GM21576 (cell line): Measurements from ENCODE around the gene DPP7.

ENCODE experiments used
- ATAC-seq: cut with Tn5 transposase; IDR thresholded peaks from one replicate; pipeline ENCODE4 v1.9.1; 2021; ENCODE audit warnings: mild to moderate bottlenecking, moderate library complexity; ENCODE audit not compliant: unreplicated experiment

Gene DPP7

GRCh38 chr9:137095664-137096517 lies 18.6 kb downstream of the DPP7 start:
- ATAC-seq: peak; percentile 72

GRCh38 chr9:137089232-137089947 lies 25.1 kb downstream of the DPP7 start:
- no peak for ATAC-seq

DNA sequence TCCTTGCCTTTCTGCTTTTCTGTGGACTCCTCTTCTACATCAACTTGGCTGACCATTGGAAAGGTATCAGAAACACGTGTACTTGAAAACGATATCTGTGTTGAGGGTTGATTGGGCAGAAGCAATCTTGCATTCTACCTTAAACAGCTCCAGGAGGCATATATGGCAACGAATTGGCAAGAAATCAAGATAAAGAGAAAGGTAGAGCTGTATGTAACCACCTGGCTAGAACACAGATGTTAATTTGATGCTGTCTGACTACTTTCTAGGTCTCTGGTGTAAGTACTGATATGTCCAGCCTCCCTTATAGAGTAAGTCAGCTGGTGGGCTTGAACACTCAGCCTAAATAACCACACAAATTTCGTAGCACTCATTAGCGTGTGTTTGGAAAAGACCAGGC lies 26.4 kb downstream of the DPP7 start:
- no peak for ATAC-seq

DNA sequence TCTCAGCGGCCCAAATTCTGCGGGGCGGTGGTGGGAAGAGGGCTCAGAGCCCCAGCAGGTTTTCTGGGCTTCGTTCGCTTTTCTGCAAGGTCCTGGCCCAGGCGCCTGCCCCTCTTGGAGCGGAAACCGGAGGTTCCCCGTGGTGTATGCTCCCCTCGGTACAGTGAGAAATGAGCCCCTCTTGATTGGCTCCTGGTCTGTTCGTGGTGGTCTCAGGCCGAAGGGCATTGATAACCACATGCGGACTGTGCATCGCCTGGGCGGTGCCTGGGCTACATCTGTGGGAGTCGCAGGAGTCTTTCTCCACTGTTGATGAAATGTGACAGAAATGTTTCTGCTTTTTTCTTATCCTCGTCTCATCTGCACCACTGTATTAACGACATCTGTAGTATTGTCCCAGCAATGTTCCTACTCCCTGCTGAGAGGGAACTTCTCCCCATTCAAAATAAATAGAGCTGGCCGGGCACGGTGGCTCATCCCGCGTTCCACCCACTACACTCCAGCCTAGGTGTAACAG lies 27.1 kb downstream of the DPP7 start:
- ATAC-seq: no peak

DNA sequence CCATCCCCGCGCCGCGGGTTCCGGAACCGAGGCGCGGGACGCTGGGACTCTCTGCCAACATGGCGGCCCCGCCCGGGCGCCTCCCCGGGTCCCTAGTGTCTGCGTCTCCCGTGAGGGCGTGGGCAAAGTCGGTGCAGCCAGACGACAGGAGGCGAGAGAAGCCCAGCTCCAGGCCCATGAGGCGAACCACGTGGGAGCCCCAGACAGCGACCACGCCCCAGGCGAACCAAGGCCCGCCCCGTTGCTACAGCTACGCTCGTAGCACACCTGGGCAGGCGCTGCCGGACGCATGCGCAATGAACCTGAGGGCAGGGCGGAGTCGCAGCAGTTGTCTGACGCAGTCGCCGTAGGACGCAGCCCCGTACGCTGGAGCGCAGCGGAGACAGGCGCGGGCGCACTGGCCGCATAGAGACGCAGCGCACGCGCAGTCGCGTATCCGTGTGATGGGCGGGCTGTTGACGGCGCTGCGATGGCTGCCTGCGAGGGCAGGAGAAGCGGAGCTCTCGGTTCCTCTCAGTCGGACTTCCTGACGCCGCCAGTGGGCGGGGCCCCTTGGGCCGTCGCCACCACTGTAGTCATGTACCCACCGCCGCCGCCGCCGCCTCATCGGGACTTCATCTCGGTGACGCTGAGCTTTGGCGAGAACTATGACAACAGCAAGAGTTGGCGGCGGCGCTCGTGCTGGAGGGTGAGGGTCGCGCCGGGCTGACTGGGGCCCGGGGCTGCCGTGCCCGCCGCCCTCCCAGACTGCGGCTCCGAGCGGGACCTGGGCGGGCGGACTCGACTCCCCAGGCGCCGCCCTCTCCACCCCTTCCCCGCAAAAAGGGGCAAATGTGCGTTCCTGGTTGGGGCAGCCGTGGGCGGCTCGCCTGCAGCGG lies 27.8 kb downstream of the DPP7 start, which contains the start of gene MAN1B1:
TSS of gene MAN1B1 (plus strand) at position 455 of the 878 bp plus-strand sequence. CDS start at position 470, 15 bp downstream.
- peak; percentile 67 for ATAC-seq

DNA sequence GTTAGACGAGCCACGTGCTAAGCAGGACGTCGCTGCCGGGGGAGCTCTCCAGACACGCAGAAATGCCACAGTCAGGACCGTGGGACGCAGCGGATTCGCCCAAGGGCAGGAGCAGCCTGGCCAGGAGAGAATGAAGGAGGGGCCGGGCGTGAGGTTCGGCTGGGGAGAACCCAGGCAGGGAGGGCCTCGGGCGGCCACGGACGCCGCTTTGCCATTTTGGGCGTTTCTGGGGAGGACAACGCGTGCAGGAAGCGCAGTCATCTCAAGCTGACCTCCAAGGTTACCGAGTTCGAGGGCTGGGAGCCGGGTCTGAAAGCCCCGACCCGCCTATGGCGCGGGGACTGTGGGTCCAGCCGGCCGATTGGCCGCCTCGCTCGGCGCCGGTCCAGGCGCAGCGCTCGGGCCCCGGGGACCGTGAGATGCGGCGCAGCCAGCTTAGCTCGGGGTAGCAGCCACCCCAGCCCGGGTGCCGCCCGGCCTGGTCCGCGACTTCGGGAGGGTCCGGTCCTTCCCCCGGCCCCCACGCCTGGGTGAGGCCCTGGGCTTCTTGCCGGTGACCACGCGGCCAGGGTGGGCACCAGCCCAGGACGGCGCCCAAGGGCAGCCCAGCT lies 28.5 kb downstream of the DPP7 start:
- peak; percentile 2 for ATAC-seq

DNA sequence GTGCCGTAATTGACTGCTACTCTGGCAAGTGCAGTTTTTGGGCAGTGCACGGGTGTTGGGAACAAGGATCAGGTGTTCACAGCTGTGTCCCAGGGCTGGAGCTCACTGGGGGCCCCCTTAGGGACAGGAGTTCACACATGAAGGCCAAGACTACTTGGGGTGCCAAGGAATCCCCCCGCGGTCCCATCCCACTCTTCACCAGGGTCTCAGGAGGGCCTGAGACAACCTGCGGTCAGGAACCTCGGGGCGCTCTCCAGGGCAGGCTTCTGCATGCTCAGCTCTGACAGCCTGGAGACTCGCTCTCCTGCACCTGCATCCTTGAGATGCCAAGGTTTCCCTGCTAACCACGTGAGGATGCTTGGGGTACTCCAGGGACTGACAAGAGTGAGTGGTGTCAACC lies 30.0 kb downstream of the DPP7 start:
- ATAC-seq: no peak

DNA sequence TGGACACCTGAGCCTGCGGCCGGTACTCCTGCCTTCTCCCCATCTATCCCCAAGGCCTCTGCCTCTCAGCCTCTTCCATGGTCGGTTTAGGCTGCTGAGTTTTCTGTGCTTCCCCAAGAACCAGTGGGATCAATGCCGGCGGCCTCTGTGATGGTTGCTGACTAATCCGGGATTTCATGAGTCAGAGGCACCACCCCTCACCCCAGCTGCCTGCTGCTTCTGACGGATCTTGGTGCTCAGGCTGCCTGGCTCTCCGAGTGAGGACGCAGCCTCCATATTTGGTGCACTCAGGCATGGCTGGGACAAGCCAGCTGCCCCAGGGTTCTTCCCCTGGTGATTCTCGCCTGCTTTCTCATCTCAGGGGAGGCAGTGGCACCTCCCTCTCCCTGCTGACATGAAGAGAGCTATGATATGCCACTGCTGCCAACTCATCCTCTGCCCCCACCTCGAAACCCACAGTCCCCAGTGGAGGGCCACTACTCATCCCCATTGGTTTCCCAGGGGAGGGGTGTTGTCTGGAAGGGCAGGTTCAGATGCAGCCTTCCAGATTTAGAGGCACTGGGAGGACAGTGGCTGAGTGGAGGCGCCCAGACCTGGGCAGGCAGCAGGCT lies 31.0 kb downstream of the DPP7 start:
- no peak for ATAC-seq

GRCh38 chr9:137082925-137083290 lies 31.6 kb downstream of the DPP7 start:
- no peak for ATAC-seq

DNA sequence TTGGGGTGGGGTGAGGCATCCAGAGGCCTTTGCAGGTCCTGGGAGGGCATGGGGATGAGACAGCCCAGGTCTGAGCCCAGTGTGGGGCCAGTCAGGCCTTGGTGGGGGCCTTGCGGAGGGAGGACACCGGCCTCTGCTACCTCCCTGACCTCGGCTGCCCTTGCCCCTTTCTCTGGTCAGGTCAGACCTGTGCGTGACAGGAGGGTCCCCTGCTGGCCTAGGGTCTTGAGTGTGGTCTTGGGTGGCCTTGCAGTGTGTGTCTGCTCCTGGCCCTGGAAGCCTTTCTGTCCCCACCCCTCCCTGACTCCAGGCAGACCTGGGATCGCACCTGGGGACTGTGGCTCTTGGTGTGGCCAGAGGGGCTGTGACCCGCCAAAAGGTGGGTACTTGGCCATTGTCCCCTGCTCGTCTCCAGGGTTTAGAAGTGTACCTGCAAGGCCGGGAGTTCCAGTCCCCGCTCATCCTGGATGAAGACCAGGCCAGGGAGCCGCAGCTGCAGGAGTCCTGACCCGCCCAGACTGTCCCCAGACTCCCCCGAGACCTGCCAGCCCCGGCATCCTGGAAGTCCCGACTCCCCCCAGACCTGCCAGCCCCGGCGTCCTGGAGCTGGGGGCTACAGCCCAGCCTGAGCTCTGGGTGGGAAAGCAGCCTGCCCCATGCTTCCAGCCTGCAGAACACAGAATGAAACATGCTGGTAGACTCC lies 32.2 kb downstream of the DPP7 start:
- ATAC-seq: no peak

- no peak for ATAC-seq
Measured at GRCh38 chr9:137080260-137081122, 34.0 kb downstream of the DPP7 start.

DNA sequence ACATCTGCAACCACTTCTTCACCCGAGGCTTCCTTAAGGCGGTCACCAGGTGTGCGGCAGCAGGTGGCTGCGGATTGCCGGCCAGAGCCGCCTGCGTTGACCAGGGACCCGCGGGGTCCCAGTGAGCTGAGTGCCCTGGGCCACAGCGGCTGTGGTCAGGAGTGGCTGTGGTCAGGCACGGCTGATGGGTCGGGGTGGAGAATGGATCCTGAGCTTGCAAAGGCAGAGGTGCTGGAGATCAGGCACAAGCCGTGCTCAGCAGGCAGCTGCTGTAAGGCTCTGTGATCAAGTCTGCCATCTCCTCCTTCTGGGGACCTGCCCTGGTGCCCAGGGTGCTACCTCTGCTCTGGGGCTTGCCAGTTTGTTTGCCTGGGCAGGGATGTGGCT lies 35.1 kb downstream of the DPP7 start:
- ATAC-seq: no peak

DNA sequence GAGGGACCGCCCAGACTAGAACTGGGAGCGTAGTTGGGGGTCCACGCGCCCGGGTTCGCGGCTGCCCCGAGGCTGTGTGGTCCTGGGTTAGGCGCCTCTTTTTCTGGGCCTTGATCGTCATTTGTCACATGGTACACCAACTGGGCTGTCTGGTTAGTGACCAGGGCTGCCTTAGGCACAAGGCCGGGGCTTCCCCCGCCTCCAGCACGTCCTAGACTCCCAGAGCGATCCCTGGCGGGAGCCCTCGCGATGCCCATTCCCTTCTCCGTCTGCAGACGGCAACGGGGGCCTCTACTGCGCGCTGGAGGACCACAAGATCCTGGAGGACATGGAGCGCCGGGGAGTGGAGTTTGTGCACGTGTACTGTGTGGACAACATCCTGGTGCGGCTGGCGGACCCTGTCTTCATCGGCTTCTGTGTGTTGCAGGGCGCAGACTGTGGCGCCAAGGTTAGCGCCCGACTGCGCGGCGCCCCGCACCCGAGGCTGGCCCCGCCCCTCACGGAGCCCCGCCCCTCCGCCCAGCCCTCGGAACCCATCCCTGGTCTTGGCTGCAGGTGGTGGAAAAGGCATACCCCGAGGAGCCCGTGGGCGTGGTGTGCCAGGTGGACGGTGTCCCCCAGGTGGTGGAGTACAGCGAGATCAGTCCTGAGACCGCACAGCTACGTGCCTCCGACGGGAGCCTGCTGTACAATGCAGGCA lies 35.7 kb downstream of the DPP7 start:
- no peak for ATAC-seq

DNA sequence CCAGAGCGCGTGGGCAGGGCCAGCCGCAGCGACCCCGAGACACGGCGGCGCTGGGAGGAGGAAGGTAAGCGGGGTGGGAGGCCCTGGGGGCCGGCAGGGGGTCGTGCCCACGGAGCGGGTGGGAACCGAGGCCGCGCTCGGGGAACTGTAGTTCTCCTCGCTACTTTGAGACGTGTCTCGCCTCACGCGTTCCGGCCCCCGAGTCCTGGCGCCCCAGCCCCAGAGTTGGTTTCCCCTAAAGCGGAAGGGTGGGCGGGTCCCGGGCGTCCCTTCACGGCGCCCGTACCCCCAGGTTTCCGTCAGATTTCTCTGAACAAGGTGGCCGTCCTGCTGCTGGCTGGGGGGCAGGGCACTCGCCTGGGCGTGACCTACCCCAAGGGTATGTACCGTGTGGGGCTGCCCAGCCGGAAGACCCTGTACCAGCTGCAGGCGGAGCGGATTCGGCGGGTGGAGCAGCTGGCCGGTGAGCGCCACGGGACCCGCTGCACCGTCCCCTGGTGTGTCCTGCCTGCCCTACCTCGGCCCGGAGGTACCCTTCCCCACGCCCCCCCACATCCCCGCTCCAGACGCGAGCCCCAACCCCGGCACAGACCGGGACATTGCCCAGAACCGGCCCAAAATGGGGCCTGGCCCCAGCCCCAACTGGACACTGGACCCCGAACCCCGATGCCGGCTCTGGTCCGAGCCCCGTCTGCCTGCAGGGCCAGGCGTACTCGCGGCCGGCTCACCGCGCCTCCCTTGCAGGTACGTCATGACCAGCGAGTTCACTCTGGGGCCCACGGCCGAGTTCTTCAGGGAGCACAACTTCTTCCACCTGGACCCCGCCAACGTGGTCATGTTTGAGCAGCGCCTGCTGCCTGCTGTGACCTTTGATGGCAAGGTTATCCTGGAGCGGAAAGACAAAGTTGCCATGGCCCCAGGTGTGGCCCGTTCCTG lies 36.5 kb downstream of the DPP7 start:
- peak; percentile 11 for ATAC-seq

DNA sequence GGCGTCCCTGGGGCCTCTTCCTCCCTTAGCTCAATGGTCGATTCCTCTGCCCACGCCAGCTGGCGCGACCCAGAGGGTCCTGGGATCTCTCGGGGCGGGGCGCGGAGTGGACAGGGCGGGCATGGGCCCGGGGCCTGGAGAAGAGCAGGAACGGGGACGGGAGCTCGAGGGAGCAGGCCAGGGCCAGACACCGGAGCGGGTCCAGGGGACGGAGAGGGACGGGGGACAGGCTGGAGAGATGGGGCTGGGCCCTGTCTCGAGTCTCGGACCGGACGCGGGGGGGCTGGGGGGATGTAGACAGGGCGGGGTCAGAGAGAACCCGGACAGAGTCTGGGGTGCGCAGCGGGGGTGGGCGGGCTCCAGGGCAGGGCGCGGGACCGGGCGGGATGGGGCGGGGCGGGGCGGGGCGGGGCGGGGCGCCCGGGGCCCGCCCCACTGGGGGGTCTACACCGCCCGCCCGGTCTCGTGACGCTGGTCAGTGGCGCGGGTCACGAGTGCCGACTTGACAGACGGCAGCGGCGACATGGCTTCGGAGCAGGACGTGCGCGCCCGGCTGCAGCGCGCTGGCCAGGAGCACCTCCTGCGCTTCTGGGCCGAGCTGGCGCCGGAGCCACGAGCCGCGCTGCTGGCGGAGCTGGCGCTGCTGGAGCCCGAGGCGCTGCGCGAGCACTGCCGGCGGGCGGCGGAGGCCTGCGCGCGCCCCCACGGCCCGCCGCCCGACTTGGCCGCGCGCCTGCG lies 37.4 kb downstream of the DPP7 start, which contains the start of gene UAP1L1:
TSS of gene UAP1L1 (plus strand) at position 508 of the 738 bp plus-strand sequence. CDS start at position 524, 16 bp downstream.
- peak; percentile 56 for ATAC-seq

- no peak for ATAC-seq
Measured at GRCh38 chr9:137076636-137077009, 37.9 kb downstream of the DPP7 start.
